HG03521 (cell line): ENCODE data around the gene TTC23.
"Not testable (repeated sequence)": the region's sequence is repeated elsewhere in the genome, so short reads cannot be mapped to it uniquely, and the experiment has no call there.

Source experiments
- ATAC-seq: cut with Tn5 transposase; IDR thresholded peaks from one replicate; pipeline ENCODE4 v1.9.1; 2021; ENCODE audit warnings: mild to moderate bottlenecking, moderate library complexity; ENCODE audit not compliant: unreplicated experiment

TTC23 gene

GRCh38 chr15:99250494-99250856 lies 1.1 kb upstream of the TTC23 start:
- no peak for ATAC-seq

GRCh38 chr15:99250001-99250400 lies 620 bp upstream of the TTC23 start:
- no peak for ATAC-seq

- ATAC-seq, result no peak
These were observed 1.2 kb downstream of the TTC23 start for GRCh38 chr15:99248000-99248715.

- ATAC-seq, result no peak
These were observed 2.3 kb downstream of the TTC23 start for GRCh38 chr15:99247062-99247461.

GRCh38 chr15:99244306-99244705 lies 5.1 kb downstream of the TTC23 start:
- ATAC-seq, result no peak

GRCh38 chr15:99241752-99242151 lies 7.6 kb downstream of the TTC23 start:
- ATAC-seq, result no peak

- ATAC-seq, result peak; percentile 87
These were observed 9.7 kb downstream of the TTC23 start for GRCh38 chr15:99239545-99240198.

- no peak for ATAC-seq
These were observed 10.5 kb downstream of the TTC23 start for GRCh38 chr15:99238849-99239248.

GRCh38 chr15:99234160-99234559 lies 15.2 kb downstream of the TTC23 start:
- ATAC-seq, result not testable (repeated sequence)

GRCh38 chr15:99232740-99233139 lies 16.6 kb downstream of the TTC23 start:
- ATAC-seq, result no peak

GRCh38 chr15:99230867-99231266 lies 18.5 kb downstream of the TTC23 start:
- no peak for ATAC-seq

GRCh38 chr15:99228120-99228770 lies 21.1 kb downstream of the TTC23 start:
- no peak for ATAC-seq

- no peak for ATAC-seq
These were observed 22.6 kb downstream of the TTC23 start for GRCh38 chr15:99226802-99227201.

GRCh38 chr15:99224372-99225214 lies 24.8 kb downstream of the TTC23 start:
- ATAC-seq, result no peak

- ATAC-seq, result peak; percentile 58
These were observed 36.1 kb downstream of the TTC23 start for GRCh38 chr15:99213187-99213811.

- no peak for ATAC-seq
These were observed 37.0 kb downstream of the TTC23 start for GRCh38 chr15:99212406-99212805.

GRCh38 chr15:99211926-99212325 lies 37.5 kb downstream of the TTC23 start:
- ATAC-seq, result no peak

GRCh38 chr15:99210334-99210733 lies 39.0 kb downstream of the TTC23 start:
- ATAC-seq, result no peak

- ATAC-seq, result no peak
These were observed 40.1 kb downstream of the TTC23 start for GRCh38 chr15:99209326-99209725.

GRCh38 chr15:99207672-99208071 lies 41.7 kb downstream of the TTC23 start:
- no peak for ATAC-seq

- no peak for ATAC-seq
These were observed 47.2 kb downstream of the TTC23 start for GRCh38 chr15:99202176-99202552.
